ENCODE data around the gene TUBB1. TPM values are rescaled to one million over a fixed set of nuclear protein-coding genes. Genes with fewer than 3 reads are reported as not detected.

Gene TUBB1
- total RNA-seq, 1 donor from 2014 or later = 0.19 TPM

DNA sequence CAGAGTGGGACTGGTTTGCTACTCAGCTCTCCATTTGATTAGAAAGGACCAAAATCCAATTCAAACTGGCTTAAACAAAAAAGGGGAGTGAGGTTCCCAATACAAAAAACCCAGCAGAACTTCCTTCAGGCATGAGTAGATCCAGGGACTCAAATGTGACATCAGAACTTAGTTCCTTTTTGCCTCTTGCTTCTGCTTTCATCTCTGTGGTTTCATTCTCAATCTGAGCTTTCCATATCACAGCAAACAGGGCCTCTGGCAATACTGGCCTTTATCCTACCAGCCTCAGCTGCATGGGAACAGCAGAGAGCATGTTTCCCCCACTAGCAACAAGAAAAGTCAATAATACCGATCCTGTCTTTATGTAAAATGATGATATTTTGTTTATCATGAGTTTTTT, 52.0 kb downstream of the TUBB1 start:
- Mint-ChIP-seq H3K4me3 (ENCODE audit: low read depth) (no peak overlapping the region), H3K9me3 (ENCODE audit: low read depth) (no peaks in the 10 kb centered on the region), H3K36me3 (ENCODE audit: insufficient read depth) (no peaks in the 10 kb centered on the region), H3K27ac (no peak overlapping the region), H3K4me1 (ENCODE audit: low read depth) (peaks cover 6% of the 10 kb centered on the region), H3K27me3 (peaks cover 54% of the 10 kb centered on the region)
- DNase-seq (ENCODE audit: low spot score, unreplicated experiment) = no peak
- TF ChIP-seq, protein P1, sequence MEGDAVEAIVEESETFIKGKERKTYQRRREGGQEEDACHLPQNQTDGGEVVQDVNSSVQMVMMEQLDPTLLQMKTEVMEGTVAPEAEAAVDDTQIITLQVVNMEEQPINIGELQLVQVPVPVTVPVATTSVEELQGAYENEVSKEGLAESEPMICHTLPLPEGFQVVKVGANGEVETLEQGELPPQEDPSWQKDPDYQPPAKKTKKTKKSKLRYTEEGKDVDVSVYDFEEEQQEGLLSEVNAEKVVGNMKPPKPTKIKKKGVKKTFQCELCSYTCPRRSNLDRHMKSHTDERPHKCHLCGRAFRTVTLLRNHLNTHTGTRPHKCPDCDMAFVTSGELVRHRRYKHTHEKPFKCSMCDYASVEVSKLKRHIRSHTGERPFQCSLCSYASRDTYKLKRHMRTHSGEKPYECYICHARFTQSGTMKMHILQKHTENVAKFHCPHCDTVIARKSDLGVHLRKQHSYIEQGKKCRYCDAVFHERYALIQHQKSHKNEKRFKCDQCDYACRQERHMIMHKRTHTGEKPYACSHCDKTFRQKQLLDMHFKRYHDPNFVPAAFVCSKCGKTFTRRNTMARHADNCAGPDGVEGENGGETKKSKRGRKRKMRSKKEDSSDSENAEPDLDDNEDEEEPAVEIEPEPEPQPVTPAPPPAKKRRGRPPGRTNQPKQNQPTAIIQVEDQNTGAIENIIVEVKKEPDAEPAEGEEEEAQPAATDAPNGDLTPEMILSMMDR (IDR thresholded peaks at IDR 0.05; ENCODE audit: unreplicated experiment) = no peak

DNA sequence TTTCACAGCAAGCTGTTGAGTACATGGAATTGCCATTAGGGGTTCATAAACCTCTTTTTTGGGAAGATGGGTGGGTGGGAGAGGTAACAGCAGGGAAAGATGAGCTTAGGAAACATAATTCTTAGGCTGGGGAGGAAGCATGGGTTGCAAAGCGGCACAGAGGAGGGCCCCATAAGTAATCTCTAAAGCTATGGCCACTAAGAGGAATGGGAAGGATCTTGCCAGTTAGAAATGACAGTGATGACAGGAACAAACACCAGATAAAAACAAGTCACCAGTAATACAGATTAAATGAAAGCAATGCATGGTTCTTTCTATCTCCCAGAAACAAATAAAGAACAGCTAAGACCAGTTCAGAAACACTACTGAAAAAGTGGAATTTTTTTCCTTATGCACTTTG, 54.4 kb downstream of the TUBB1 start:
- H3K4me1 Mint-ChIP-seq (ENCODE audit: low read depth) = peaks cover 6% of the 10 kb centered on the region
- H3K27me3 Mint-ChIP-seq = peaks cover 55% of the 10 kb centered on the region
- H3K9me3 Mint-ChIP-seq (ENCODE audit: low read depth) = no peaks in the 10 kb centered on the region
- H3K4me3 Mint-ChIP-seq (ENCODE audit: low read depth) = no peak overlapping the region
- DNase-seq (ENCODE audit: low spot score, unreplicated experiment) = no peak
- H3K36me3 Mint-ChIP-seq (ENCODE audit: insufficient read depth) = no peaks in the 10 kb centered on the region
- TF ChIP-seq, protein P1 (IDR thresholded peaks at IDR 0.05; ENCODE audit: unreplicated experiment) = no peak
- no peak overlapping the region for H3K27ac Mint-ChIP-seq

GRCh38 chr20:59074456-59074855, 55.2 kb downstream of the TUBB1 start:
- Mint-ChIP-seq H3K27me3 (peaks cover 55% of the 10 kb centered on the region), H3K9me3 (ENCODE audit: low read depth) (no peaks in the 10 kb centered on the region), H3K4me3 (ENCODE audit: low read depth) (no peak overlapping the region), H3K36me3 (ENCODE audit: insufficient read depth) (no peaks in the 10 kb centered on the region), H3K4me1 (ENCODE audit: low read depth) (peaks cover 6% of the 10 kb centered on the region), H3K27ac (no peak overlapping the region)
- TF ChIP-seq, protein P1 (IDR thresholded peaks at IDR 0.05; ENCODE audit: unreplicated experiment) = no peak
- DNase-seq (ENCODE audit: low spot score, unreplicated experiment) = no peak

DNA sequence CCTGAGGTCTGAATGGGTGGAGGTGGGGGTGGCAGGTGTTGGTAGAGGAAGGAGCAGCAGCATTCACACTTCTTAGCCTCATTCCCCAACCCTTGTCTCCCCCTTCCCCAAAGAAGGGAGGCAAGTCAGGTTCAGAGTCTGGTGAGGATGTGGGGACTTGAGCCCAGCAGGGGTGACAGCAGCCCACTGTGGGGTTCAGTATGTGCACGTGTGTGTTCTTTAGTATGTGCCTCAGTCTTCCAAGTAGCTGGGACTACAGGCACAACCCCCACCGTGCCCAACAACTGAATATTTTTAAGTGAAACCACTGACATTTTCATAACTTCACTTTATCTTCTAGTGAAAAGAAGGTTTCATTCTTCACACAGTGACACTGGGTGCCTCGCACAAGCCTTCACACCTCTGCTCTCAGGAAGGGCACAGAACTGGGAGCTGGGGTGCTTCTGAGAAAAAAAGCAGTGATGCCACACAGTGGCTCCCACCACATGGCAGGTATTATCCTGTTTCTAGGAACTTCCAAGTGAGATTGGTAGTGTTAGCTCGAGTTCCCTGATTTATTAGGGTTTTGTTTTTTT, 56.8 kb downstream of the TUBB1 start:
- H3K4me1 Mint-ChIP-seq (ENCODE audit: low read depth) = peaks cover 6% of the 10 kb centered on the region
- no peak for DNase-seq (ENCODE audit: low spot score, unreplicated experiment)
- no peak overlapping the region for H3K27ac Mint-ChIP-seq
- peaks cover 47% of the 10 kb centered on the region for H3K27me3 Mint-ChIP-seq
- TF ChIP-seq, protein P1 (IDR thresholded peaks at IDR 0.05; ENCODE audit: unreplicated experiment) = no peak
- H3K36me3 Mint-ChIP-seq (ENCODE audit: insufficient read depth) = no peaks in the 10 kb centered on the region
- no peak overlapping the region for H3K4me3 Mint-ChIP-seq (ENCODE audit: low read depth)
- no peaks in the 10 kb centered on the region for H3K9me3 Mint-ChIP-seq (ENCODE audit: low read depth)

Other genes starting within 250 kb of the TUBB1 start
- gene GNAS-AS1, start 168.5 kb upstream of the TUBB1 start, total RNA-seq = 4.3 and 4.4 TPM in 2 replicates
- gene GNAS, start 166.7 kb upstream of the TUBB1 start, total RNA-seq = 1,570 and 1,613 TPM in 2 replicates
- gene NELFCD, start 38.2 kb upstream of the TUBB1 start, total RNA-seq = 116 and 122 TPM in 2 replicates
- 61.4 and 65.6 TPM in 2 replicates for gene CTSZ, start 12.2 kb upstream of the TUBB1 start, total RNA-seq
- gene ATP5F1E, start 12.9 kb downstream of the TUBB1 start, total RNA-seq = 55.9 and 69.7 TPM in 2 replicates
- 50.1 and 52.8 TPM in 2 replicates for gene PRELID3B, start 23.4 kb downstream of the TUBB1 start, total RNA-seq
- not detected in 2 replicates for gene ZNF831, start 144.4 kb downstream of the TUBB1 start, total RNA-seq

Data from progenitor cell of endocrine pancreas (in vitro differentiated cells).